ENCODE measurements around the gene PAIP1.
"Not testable (repeated sequence)": the region's sequence is repeated elsewhere in the genome, so short reads cannot be mapped to it uniquely, and the experiment has no call there.

DNA sequence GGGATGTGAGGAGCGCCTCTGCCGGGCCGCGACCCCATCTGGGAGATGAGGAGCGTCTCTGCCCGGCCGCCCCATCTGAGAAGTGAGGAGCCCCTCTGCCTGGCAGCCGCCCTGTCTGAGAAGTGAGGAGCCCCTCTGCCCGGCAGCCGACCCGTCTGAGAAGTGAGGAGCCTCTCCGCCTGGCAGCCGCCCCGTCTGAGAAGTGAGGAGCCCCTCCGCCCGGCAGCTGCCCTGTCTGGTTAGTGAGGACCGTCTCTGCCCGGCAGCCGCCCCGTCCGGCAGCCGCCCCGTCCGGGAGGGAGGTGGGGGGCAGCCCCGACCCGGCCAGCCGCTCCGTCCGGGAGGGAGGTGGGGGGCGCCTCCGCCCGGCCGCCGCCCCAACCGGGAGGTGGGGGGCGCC is 45.8 kb downstream of the PAIP1 start:
- TF ChIP-seq, protein P1, sequence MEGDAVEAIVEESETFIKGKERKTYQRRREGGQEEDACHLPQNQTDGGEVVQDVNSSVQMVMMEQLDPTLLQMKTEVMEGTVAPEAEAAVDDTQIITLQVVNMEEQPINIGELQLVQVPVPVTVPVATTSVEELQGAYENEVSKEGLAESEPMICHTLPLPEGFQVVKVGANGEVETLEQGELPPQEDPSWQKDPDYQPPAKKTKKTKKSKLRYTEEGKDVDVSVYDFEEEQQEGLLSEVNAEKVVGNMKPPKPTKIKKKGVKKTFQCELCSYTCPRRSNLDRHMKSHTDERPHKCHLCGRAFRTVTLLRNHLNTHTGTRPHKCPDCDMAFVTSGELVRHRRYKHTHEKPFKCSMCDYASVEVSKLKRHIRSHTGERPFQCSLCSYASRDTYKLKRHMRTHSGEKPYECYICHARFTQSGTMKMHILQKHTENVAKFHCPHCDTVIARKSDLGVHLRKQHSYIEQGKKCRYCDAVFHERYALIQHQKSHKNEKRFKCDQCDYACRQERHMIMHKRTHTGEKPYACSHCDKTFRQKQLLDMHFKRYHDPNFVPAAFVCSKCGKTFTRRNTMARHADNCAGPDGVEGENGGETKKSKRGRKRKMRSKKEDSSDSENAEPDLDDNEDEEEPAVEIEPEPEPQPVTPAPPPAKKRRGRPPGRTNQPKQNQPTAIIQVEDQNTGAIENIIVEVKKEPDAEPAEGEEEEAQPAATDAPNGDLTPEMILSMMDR (IDR thresholded peaks at IDR 0.05; ENCODE audit: borderline replicate concordance, extremely low read depth, low read length, poor library complexity, severe bottlenecking), result not testable (repeated sequence)
- not testable (repeated sequence) for TF ChIP-seq EZH2 (IDR thresholded peaks at IDR 0.05; ENCODE audit: borderline replicate concordance, low read depth, low read length, severe bottlenecking)
